ENCODE measurements around the gene RPS3.

RPS3 gene

DNA sequence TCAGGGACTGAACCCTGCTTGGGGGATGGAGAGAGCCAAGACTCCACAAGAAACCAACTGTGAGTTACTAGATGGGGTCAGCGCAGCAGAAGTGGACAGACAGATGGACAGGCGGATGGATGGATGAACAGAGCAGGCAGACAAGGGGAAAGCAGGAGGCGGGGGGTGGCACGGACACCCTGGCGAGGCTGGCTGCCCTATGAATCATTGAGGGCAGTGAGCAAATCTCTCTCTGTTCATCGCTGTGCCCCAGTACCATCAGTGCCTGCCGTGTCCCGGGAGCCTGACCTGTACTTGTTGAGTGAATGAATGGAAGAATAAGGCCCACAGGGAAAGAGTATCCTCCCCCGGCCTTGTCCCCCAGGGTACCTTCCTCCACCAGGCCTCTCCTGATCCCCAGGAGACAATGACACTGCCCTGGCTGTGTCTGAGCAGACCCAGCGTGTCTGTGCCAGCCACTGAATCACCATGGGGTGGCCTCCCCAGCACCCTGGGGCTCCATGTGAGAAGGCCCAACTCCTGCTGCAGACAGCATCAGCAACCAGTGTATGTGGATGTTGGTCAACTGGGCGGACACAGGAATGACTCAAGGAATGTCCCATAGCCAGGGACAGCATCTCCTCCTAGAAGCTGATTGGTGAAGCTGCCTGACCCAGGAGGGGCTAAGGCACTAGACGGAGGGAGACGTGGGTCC lies 38.8 kb downstream of the RPS3 start:
- DNase-seq, result no peak

DNA sequence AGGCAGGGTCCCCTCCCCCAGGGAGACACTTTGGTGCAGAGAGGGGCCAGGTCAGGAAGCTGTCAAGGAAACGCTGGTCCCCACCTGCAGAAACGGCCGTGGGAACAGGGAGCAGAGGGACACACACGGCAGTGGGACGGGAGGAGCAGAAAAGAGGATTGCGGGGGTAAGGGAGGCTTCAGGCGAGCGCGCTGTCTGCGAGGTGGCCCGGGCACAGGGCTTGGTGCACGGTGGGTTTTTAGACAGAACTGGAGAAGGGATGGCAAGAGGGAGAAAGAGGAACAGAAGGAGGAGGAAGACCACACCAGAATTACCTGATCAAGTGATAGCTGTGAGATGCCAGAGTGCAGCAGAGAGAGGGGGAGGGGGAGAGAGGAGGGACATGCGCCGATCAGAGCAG lies 39.7 kb downstream of the RPS3 start:
- DNase-seq, result no peak

DNA sequence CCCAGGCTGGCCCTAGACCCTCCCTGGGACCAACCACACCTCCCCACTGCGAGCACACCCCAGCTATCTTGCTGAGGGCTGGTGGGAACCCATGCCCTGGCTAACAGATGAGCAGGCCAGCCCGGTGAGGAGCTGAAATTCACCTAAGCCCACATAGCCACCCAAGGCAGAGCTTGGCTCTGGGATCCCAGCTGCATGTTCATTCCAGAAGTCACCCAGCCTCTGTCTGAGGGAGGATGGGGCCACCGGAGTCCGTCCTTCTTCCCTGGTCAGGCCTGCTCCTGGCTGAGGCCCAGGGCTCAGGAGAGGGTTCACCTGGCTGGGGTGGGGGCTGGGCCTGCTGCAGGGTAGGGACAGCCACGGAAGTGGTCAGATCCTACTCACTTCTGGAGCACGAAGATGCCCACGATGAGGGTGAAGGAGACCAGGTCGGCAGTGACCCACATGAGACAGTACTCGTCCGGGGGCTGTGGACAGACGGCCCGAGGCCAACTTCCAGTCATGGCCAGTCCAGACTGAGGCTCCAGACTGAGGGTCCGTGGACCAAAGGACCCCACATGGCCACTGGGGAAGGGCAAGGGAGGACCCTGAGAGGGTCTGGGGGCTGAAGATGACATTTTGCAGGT lies 40.3 kb downstream of the RPS3 start:
- no peak for DNase-seq

DNA sequence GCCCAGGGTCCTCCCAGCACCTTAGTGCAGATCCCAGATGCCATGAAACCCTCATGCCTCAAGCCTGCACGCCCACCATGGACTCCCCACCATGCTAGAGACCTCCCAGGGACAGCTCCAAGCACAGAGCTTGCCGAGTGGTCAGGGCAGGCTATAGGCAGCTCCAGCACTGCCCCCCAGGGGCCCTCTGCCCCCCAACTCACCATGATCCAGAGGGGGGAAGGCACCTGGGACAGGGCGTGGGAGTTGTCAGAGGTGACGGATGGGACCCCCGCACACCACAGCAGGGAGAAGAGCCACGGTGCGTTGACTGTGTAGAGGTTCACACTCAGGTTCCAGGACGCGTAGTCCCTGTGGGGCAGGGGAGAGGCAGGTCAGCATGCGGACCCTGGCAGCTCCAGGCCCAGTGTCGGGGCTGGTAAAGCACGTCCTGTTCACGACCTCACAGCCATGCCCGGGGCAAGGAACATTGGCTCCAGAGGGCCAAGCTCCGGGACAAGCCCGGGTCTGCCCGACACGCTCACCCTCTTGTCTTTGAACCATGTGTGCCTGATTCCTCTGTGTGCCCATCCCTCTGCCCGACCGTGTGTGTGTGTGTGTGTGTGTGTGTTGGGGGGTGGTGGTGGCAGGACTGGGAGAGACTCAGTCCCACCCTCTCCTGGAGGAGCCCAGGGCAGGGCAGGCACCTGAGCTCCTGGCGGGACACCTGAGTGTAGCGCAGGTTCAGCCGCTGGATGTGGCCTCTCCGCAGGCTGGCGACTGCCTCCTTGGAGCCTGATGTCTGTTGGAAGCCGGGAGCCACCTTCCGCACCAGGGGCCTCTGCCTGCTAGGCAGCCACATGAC lies 41.9 kb downstream of the RPS3 start:
- DNase-seq, result no peak

DNA sequence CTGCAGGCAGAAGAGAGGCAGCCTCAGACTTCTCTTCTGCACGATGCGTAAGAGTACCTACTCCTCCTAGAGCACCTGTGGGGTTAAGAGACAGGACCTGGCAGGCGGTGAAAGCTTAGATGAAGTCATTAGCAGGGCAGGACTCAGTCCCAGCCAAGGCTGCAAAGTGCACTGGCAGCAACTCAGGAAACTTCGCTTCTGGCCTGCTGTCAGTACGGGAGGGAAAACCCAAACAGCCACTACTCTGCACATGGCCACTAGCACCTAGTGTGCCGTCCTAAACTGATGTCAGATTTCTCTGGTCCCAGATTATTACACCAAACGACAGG lies 42.5 kb downstream of the RPS3 start:
- no peak for DNase-seq

DNA sequence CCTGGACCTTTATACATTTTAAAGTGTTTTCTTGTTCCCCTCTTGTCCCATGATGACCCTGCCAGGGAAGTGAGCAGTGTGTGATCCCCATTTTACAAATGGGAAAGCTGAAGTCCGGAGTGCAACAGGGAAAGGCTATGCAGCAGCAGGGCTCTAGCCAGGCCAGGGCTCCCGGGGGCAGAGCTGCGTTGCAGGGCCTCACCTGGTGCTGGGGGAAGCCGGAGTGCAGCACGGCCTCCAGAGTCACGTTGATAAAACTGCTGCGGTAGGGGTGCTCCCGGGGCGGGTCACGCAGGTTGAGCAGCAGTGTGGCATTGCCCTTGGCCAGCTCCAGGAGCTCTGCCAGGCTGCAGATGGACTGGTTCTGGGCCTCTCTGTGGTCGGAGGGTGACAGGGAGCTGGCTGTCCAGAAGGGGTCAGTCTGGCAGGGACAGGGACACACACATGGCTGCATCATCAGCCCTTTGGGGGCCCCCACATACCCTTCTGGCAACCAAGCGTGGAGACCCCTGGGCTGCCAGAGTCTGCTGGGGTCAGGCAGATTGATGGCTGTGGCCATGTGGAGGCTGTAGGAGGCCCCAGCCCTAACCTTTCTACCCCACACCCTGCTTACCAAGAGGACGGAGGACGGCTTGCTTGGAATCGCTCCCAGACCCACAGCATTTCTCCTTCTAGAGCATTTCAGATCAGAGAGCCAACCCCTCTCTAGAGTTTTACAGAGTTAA lies 43.0 kb downstream of the RPS3 start:
- DNase-seq, result no peak

DNA sequence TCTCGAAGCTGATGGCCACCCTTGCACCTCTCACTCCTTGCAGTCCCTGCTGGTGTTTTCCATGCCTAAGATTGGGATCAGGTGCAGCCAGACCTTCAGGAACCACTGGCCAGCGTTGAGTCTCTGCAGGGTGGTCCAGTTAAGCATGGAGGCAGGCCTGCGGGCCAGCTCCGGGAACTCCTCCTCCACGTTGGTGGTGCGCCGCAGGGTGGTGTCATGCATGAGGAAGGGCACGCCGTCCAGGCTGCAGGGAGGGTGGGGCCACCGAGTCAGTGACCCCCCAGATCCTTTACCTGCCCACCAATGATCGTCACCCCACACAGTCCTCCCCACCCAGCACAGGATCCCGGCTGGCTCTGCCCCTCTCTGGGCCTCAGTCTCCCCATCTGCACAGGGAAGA lies 43.7 kb downstream of the RPS3 start:
- DNase-seq, result no peak

DNA sequence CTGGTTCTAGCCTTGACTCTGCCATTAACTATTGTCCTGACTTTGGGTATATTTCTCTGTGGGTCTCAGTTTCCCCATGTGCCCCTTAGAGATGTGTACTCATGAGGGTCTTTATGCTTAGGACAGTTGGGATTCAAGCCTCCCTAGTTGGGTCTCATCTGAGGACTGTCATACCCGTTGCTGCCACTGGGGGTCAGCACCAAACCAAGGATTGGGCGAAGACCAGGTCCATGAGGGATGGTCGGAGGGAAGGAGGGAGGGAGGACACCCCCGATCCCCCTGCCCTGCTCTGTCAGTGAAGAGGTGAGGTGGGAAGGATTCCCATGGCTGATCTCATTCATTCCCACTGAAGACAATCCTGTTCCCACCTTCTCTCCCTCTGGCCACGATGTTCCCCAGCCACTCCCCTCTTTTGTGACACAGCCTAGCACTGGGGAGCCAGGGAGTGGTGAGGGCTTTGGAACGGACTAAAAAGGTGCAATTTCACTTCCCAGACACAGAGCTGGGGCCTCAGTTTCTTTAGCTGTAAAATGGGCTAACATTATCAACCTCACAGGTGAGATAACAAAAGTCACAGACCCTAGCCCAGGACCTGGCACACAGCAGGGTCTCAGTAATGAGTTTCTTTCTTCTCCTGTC lies 46.1 kb downstream of the RPS3 start:
- no peak for DNase-seq

DNA sequence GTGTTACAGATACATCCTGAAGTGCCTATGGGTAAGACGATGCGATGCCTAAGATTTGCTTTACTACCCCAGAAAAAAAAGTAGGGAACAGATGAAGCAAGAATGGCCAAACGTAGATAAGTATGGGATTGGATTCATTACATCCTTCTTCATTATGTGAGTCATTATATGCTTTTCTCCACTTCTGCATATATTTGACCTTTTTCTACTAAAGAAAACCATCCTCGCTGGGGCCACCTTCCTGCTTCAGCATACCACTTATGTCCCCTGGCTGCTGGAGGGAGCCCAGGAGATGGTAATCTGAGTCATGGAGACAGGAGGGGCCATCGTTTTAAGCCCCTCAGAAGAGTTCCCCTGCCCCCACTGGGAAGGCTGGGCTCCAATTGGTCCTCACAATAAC lies 48.1 kb downstream of the RPS3 start:
- DNase-seq, result no peak

DNA sequence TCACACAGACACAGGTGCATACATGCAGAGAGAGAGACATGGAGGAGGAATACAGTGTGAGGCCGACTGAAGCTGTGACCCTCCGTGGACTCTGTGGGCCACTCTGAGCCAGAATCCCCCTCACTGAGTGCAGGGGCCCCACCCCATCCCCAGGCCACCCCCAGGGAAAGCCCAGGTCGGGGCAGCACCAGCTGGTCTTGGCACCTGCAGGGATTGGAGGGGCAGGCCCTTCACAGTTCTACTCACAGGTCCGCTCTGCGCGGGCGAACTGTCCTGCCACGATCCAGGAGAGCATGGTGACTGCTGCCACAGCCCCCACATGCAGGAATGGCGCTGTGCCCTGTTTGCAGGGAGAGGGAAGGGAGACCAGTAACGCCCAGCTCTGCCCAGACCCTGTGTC lies 50.0 kb downstream of the RPS3 start:
- no peak for DNase-seq

DNA sequence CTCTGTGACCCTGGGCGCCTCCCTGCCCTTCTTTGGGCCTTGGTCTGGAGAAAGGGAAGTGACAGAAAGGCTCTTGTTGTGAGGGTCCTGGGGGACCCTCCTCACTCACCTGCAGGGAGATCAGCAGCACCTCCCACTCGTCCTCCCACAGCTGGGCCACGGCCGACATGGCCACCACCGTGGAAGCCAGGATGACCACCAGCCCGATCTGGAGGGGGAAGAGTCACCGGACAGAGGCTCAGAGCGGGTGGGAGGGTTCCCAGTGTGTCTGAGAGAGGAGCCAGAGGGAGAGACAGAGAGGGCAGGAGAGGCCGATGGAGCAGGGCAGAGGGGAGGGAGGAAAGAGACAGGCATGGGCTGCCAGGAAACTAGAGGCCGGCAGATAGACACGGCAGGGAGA lies 50.5 kb downstream of the RPS3 start:
- no peak for DNase-seq

DNA sequence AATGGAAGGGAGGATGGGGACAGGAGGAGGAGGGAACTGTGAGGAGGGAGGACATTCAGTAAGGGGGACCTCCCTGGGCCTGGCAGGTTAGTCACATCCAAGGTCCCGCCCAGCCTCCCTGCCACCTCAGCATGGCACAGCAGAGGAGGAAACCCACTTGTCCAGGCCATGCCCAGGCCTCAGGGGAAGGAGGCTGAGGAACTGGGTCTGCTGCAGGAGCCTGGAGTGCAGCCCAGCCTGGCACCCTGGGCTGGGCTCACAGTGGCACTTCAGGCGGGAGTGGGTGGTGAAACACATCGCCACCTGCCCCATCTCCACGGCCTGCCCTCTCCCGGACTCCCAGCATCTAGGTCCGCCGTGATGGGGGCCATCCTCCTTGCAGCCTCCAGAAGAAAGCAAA lies 50.9 kb downstream of the RPS3 start:
- no peak for DNase-seq

DNA sequence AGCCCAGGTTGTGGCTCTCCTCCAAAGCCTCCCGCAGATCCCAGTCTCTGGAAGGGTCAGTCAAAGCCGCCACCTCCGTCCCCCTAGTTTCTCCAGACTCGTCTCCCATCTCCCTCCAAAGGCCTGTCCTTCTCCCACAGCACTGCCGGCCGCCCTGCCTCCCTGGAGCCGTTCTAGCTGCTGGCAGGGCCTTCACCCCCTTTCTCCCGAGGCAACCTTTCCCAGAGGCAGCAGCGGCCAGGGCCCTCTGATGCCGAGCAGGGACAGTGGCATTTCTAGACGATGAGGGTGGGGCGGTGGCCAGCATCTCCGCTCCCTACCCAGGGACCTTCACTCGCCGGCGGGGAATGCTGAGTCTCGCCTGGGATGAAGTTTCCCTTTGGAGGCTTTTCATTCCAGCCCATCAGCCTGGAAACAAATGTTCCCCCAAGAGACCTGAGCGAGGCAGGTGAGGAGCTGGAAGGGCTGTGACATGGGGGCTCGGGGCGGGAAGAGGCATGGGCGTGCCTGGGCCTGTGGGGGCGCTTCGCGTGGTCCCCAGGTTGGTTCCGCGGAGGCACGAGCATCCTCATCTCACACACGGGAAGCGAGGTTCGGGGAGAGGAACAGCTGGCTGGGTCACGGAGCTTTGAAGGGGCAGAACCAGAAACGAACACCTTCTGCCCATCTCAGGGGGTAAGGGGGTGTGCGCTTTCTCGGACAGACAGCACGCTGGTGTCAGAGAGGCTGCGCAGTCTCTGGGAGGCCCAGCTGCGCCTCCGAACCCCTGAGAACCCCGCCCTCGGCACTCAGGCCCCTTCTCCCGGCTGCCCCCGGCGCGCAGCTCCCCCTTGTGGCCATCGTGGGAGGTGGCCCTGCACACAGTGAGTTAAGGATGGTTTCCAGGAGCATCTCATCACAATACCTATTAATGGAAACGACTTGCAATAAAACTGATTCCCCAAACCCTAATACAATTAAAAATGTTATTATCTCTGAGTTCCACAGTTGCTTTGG lies 51.8 kb downstream of the RPS3 start:
- DNase-seq, result no peak

DNA sequence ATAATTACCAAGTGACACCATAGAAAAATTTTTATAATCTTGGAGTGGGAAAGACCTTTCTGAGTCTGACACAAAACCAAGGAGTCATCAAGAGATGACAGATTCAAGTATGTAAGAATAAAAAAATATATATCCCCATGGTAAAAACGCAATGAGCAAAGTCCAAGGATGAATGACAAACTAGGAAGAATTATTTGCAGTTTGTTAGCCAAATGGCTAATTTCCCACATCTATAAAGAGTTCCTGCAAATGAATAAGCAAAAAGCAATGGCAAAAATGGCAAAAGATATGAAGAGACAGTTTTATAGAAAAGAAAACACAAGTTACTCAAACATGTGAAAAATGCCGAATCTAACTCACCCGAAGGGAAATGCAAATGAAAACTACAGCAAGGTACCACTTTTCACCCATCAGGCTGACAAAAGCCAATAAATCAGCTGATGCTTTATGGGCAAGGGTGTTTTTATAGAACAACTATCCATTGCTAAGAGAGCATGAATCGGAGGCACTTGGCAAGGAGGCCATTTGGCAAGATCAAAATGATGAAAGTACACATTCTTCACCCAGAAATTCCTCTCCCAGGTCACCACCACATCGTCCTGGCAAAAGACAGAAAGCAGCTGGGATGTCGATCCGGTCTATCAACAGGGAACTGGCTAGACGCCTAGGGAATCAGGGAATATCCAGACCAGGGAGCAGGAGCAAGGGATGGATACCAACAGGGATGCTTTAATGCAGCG lies 54.8 kb downstream of the RPS3 start:
- DNase-seq, result no peak

DNA sequence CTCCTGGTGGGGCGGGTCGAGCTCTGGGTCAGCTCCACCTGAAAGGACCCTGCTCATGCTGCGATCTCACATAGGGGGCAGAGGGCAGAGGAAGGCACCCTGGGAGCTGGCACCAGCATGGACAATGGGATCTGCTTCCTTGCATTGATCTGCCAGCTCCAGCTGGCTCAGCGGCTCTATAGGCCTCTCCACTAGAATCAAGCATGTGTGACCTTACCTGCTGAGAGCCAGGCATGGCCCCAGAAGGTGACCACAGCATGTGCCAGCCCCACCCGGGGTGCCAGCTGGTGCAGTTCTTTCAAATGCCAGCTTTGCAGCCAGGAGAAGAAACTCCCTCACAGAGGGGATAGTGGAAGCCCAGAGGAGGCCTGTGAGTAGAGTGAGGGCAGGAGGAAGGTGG lies 55.7 kb downstream of the RPS3 start:
- DNase-seq, result no peak

All from GF-D8 (cell line).